Glomerular endothelial cell (primary cell): ENCODE data around the gene CALCOCO2. TPM values are rescaled to one million over a fixed set of nuclear protein-coding genes. Genes with fewer than 3 reads are reported as not detected.
"Not testable (repeated sequence)": the region's sequence is repeated elsewhere in the genome, so short reads cannot be mapped to it uniquely, and the experiment has no call there.

ENCODE experiments used
- DNase-seq: peaks from one replicate; pipeline ENCODE4 v3.0.0-alpha.2; 2011; ENCODE audit warnings: low read depth, low spot score; ENCODE audit errors: extremely low read depth
- total RNA-seq: library from RNA; depleted of rRNA; stranded (reverse); fragments of >200 nt; gene quantifications from 2 replicates; pipeline ENCODE4 v1.2.3, GENCODE V29; 2015

Gene CALCOCO2
- total RNA-seq, 1 donor from 2014 or later, result 55.5 TPM

GRCh38 chr17:48872409-48872808, 41.6 kb downstream of the CALCOCO2 start:
- not testable (repeated sequence) for DNase-seq

GRCh38 chr17:48873209-48873608, 42.4 kb downstream of the CALCOCO2 start:
- no peak for DNase-seq

- DNase-seq, result no peak
Observed at GRCh38 chr17:48873696-48874443, 43.0 kb downstream of the CALCOCO2 start.

GRCh38 chr17:48878920-48879898, 48.4 kb downstream of the CALCOCO2 start:
- peak; percentile 48 for DNase-seq

GRCh38 chr17:48882272-48882671, 51.4 kb downstream of the CALCOCO2 start:
- DNase-seq, result no peak

GRCh38 chr17:48883171-48883570, 52.3 kb downstream of the CALCOCO2 start:
- DNase-seq, result no peak

- DNase-seq, result no peak
Observed at GRCh38 chr17:48890086-48890485, 59.3 kb downstream of the CALCOCO2 start.

- no peak for DNase-seq
Observed at GRCh38 chr17:48892940-48893645, 62.3 kb downstream of the CALCOCO2 start.

GRCh38 chr17:48893646-48894508, 63.0 kb downstream of the CALCOCO2 start:
- no peak for DNase-seq

GRCh38 chr17:48894886-48895285, 64.1 kb downstream of the CALCOCO2 start:
- no peak for DNase-seq

- no peak for DNase-seq
Observed at GRCh38 chr17:48901241-48901640, 70.4 kb downstream of the CALCOCO2 start.

- DNase-seq, result no peak
Observed at GRCh38 chr17:48903401-48903800, 72.6 kb downstream of the CALCOCO2 start.

GRCh38 chr17:48904428-48904827, 73.6 kb downstream of the CALCOCO2 start:
- no peak for DNase-seq

GRCh38 chr17:48905987-48906515, 75.2 kb downstream of the CALCOCO2 start:
- no peak for DNase-seq

GRCh38 chr17:48907713-48908046, 76.8 kb downstream of the CALCOCO2 start:
- DNase-seq, result no peak

- peak; percentile 57 for DNase-seq
Observed at GRCh38 chr17:48908047-48908843, 77.4 kb downstream of the CALCOCO2 start, which contains the start of gene UBE2Z. Gene UBE2Z (plus strand): TSS chr17:48908407. CDS start chr17:48908504, 97 bp downstream.

- no peak for DNase-seq
Observed at GRCh38 chr17:48908853-48909394, 78.1 kb downstream of the CALCOCO2 start.

GRCh38 chr17:48909783-48910182, 78.9 kb downstream of the CALCOCO2 start:
- no peak for DNase-seq

GRCh38 chr17:48910370-48910769, 79.5 kb downstream of the CALCOCO2 start:
- no peak for DNase-seq
